Calu3 (cell line): ENCODE measurements around the gene ROBO2. TPM values are rescaled to one million over a fixed set of nuclear protein-coding genes. Genes with fewer than 3 reads are reported as not detected.

Experiments used
- BruUV-seq: library from RNA; stranded (reverse); fragments of 400-500 nt; replicated peaks from 2 replicates; lab custom pipeline; 2021; lab: Mats Ljungman, UMichigan
- CTCF ChIA-PET: fragments of 300-600 bp; sonication (Branson Sonifier 250); formaldehyde crosslinking; loops from one replicate; lab custom pipeline; 2022; ENCODE audit warnings: antibody characterized with exemption; lab: Charles Lee
- DNase-seq: peaks from one replicate; pipeline ENCODE4 v3.0.0; 2022
- H3K27ac Mint-ChIP-seq: one replicate; pipeline ENCODE4 v1.8.0; 2022; ENCODE audit warnings: mixed read lengths; ENCODE audit not compliant: unreplicated experiment
- H3K27me3 Mint-ChIP-seq: one replicate; pipeline ENCODE4 v1.8.0; 2022; ENCODE audit warnings: mixed read lengths; ENCODE audit not compliant: unreplicated experiment
- H3K36me3 Mint-ChIP-seq: one replicate; pipeline ENCODE4 v1.8.0; 2022; ENCODE audit warnings: mild to moderate bottlenecking, moderate library complexity, mixed read lengths; ENCODE audit not compliant: insufficient read depth, unreplicated experiment
- H3K4me1 Mint-ChIP-seq: one replicate; pipeline ENCODE4 v1.8.0; 2022; ENCODE audit warnings: mild to moderate bottlenecking, low read depth, mixed read lengths; ENCODE audit not compliant: unreplicated experiment
- H3K4me3 Mint-ChIP-seq: one replicate; pipeline ENCODE4 v1.8.0; 2022; ENCODE audit warnings: mild to moderate bottlenecking, low read depth, moderate library complexity, mixed read lengths; ENCODE audit not compliant: unreplicated experiment
- H3K9me3 Mint-ChIP-seq: one replicate; pipeline ENCODE4 v1.8.0; 2022; ENCODE audit warnings: low read depth, mixed read lengths; ENCODE audit not compliant: unreplicated experiment
- CTCF ChIP-seq: fragments of 200-600 bp; IDR thresholded peaks from one replicate; pipeline ENCODE4 v1.8.0; 2022; ENCODE audit warnings: antibody characterized with exemption; ENCODE audit not compliant: unreplicated experiment
- intact Hi-C: fragments of 100-400 bp; cut with micrococcal nuclease; formaldehyde crosslinking; loops from one replicate; pipeline ENCODE4 v1.10.0; 2022; ENCODE audit not compliant: unreplicated experiment
- total RNA-seq: library from RNA; stranded (reverse); gene quantifications from 2 replicates; pipeline ENCODE4 v1.2.3, GENCODE V29; 2022

Gene ROBO2
- total RNA-seq, 1 experiment from 2014 or later = not detected

GRCh38 chr3:77190374-77190773, 150.5 kb downstream of the ROBO2 start:
- Mint-ChIP-seq H3K27ac (no peak overlapping the region), H3K9me3 (peaks cover 4% of the 10 kb centered on the region), H3K36me3 (no peaks in the 10 kb centered on the region), H3K4me1 (peaks cover 15% of the 10 kb centered on the region), H3K4me3 (no peak overlapping the region), H3K27me3 (no peaks in the 10 kb centered on the region)
- no peak for TF ChIP-seq CTCF
- DNase-seq = no peak
- intact Hi-C loops = no loop called here
- no TSS peak for BruUV-seq
- CTCF ChIA-PET = no interaction called here

- no TSS peak for BruUV-seq
- no peaks in the 10 kb centered on the region for H3K27me3 Mint-ChIP-seq
Measured at GRCh38 chr3:77191014-77191413, 151.1 kb downstream of the ROBO2 start.

GRCh38 chr3:77191640-77192039, 151.7 kb downstream of the ROBO2 start:
- DNase-seq = no peak
- Mint-ChIP-seq H3K36me3 (no peaks in the 10 kb centered on the region), H3K9me3 (no peaks in the 10 kb centered on the region), H3K27me3 (no peaks in the 10 kb centered on the region), H3K4me3 (no peak overlapping the region), H3K27ac (no peak overlapping the region), H3K4me1 (peaks cover 5% of the 10 kb centered on the region)
- no peak for TF ChIP-seq CTCF
- intact Hi-C loops = no loop called here
- no TSS peak for BruUV-seq
- CTCF ChIA-PET = no interaction called here

More at GRCh38 chr3:77191014-77191413, 151.1 kb downstream of the ROBO2 start:
- peaks cover under 1% of the 10 kb centered on the region for H3K9me3 Mint-ChIP-seq
- no peak for TF ChIP-seq CTCF
- DNase-seq = no peak
- H3K27ac Mint-ChIP-seq = no peak overlapping the region
- no peaks in the 10 kb centered on the region for H3K36me3 Mint-ChIP-seq
- no peak overlapping the region for H3K4me3 Mint-ChIP-seq
- CTCF ChIA-PET = no interaction called here
- peaks cover 11% of the 10 kb centered on the region for H3K4me1 Mint-ChIP-seq
- intact Hi-C loops = no loop called here

- CTCF ChIA-PET = no interaction called here
- TF ChIP-seq CTCF = no peak
- H3K4me1 Mint-ChIP-seq = no peaks in the 10 kb centered on the region
- no peak for DNase-seq
- no peaks in the 10 kb centered on the region for H3K27me3 Mint-ChIP-seq
- H3K9me3 Mint-ChIP-seq = no peaks in the 10 kb centered on the region
- H3K27ac Mint-ChIP-seq = no peak overlapping the region
- no peaks in the 10 kb centered on the region for H3K36me3 Mint-ChIP-seq
- no TSS peak for BruUV-seq
- intact Hi-C loops = no loop called here
- H3K4me3 Mint-ChIP-seq = no peak overlapping the region
Measured at GRCh38 chr3:77195766-77196545, 156.1 kb downstream of the ROBO2 start.
